Aorta (tissue), 4 donors: Measurements from ENCODE around the gene C9orf152. TPM values are rescaled to one million over a fixed set of nuclear protein-coding genes. Genes with fewer than 3 reads are reported as not detected.

Source experiments
- polyA plus RNA-seq, 2 donors: library from polyadenylated mRNA; stranded (reverse); fragments of 200-250 nt; gene quantifications; one replicate each; pipeline ENCODE4 v1.2.3, GENCODE V29; 2013
- total RNA-seq, 2 donors: library from RNA; stranded (reverse); fragmentation: NEBNext Ultra II Directional; extraction: Animal tissue kit (Norgen Biotek cat#: 25700); gene quantifications; one replicate each; pipeline ENCODE4 v1.2.1, GENCODE V29; 2021
- donor health status: healthy with polysubstance abuse.
- donor health status: Bipolar disorder and iron deficiency.
- donor health status: DM: no; HTN: no; CAD: no.
- donor health status: DM: yes; HTN: yes; CAD: no.

C9orf152 gene
- total and polyA plus RNA-seq, 4 donors = 0.38 to 3.1 TPM; not detected in 2

Other genes with a start within 250 kb of the C9orf152 start
- 100 to 1,000 TPM; 104 to 133 TPM for gene TXN, start 48.3 kb upstream of the C9orf152 start, total RNA-seq
- 100 to 1,000 TPM; 181 to 298 TPM for gene TXN, start 48.3 kb upstream of the C9orf152 start, polyA plus RNA-seq
- not detected for gene TXNDC8, start 129.7 kb upstream of the C9orf152 start, total RNA-seq
- gene TXNDC8, start 129.7 kb upstream of the C9orf152 start, polyA plus RNA-seq = not detected